BLaER1 (cell line): ENCODE measurements around the gene FGF4.

Experiments
- H3K27ac ChIP-seq: shearing (Covaris generic); formaldehyde crosslinking; 2 replicates; pipeline ENCODE4 v1.8.1; 2022
- H3K27me3 ChIP-seq: shearing (Covaris generic); formaldehyde crosslinking; 2 replicates; pipeline ENCODE4 v1.8.1; 2022
- H3K36me3 ChIP-seq: shearing (Covaris generic); formaldehyde crosslinking; 2 replicates; pipeline ENCODE4 v1.8.1; 2022
- H3K4me1 ChIP-seq: shearing (Covaris generic); formaldehyde crosslinking; 2 replicates; pipeline ENCODE4 v1.8.1; 2022
- H3K4me2 ChIP-seq: shearing (Covaris generic); formaldehyde crosslinking; 2 replicates; pipeline ENCODE4 v1.8.1; 2022
- H3K4me3 ChIP-seq: shearing (Covaris generic); formaldehyde crosslinking; 2 replicates; pipeline ENCODE4 v1.8.1; 2022
- H3K9ac ChIP-seq: shearing (Covaris generic); formaldehyde crosslinking; 2 replicates; pipeline ENCODE4 v1.8.1; 2022
- H3K9me3 ChIP-seq: shearing (Covaris generic); formaldehyde crosslinking; 2 replicates; pipeline ENCODE4 v1.8.1; 2022
- H4K20me1 ChIP-seq: shearing (Covaris generic); formaldehyde crosslinking; 2 replicates; pipeline ENCODE4 v1.8.1; 2022
- Cebpa-rat ChIP-seq: shearing (Covaris generic); IDR thresholded peaks from 2 replicates; pipeline ENCODE4 v1.8.1; 2022

The FGF4 gene

GRCh38 chr11:69775163-69775755, at the start of gene FGF4:
Gene FGF4, minus strand, starts transcription at chr11:69775341. Its CDS starts 257 bp downstream, at chr11:69775084.
- H3K27ac ChIP-seq = no peak within 1 kb of the TSS
- H3K9me3 ChIP-seq = no peaks in the 10 kb centered on the region
- peaks cover 35% of the 10 kb centered on the region for H3K27me3 ChIP-seq
- no peak within 1 kb of the TSS for H3K9ac ChIP-seq
- H3K4me3 ChIP-seq = peak within 1 kb of the TSS; percentile 57
- H3K36me3 ChIP-seq = no peaks in the 10 kb centered on the region
- H4K20me1 ChIP-seq = peaks cover 32% of the 10 kb centered on the region
- peak within 1 kb of the TSS; percentile 76 for H3K4me2 ChIP-seq
- no peak for TF ChIP-seq Cebpa-rat
- H3K4me1 ChIP-seq = peaks cover 12% of the 10 kb centered on the region

GRCh38 chr11:69823641-69824265, 48.6 kb upstream of the FGF4 start:
- TF ChIP-seq Cebpa-rat = no peak
- no peak overlapping the region for H3K9ac ChIP-seq
- H3K36me3 ChIP-seq = no peaks in the 10 kb centered on the region
- H3K4me1 ChIP-seq = no peaks in the 10 kb centered on the region
- H4K20me1 ChIP-seq = peaks cover 46% of the 10 kb centered on the region
- peaks cover 62% of the 10 kb centered on the region for H3K27me3 ChIP-seq
- H3K4me2 ChIP-seq = no peak overlapping the region
- H3K9me3 ChIP-seq = no peaks in the 10 kb centered on the region
- no peak overlapping the region for H3K27ac ChIP-seq
- no peak overlapping the region for H3K4me3 ChIP-seq

DNA sequence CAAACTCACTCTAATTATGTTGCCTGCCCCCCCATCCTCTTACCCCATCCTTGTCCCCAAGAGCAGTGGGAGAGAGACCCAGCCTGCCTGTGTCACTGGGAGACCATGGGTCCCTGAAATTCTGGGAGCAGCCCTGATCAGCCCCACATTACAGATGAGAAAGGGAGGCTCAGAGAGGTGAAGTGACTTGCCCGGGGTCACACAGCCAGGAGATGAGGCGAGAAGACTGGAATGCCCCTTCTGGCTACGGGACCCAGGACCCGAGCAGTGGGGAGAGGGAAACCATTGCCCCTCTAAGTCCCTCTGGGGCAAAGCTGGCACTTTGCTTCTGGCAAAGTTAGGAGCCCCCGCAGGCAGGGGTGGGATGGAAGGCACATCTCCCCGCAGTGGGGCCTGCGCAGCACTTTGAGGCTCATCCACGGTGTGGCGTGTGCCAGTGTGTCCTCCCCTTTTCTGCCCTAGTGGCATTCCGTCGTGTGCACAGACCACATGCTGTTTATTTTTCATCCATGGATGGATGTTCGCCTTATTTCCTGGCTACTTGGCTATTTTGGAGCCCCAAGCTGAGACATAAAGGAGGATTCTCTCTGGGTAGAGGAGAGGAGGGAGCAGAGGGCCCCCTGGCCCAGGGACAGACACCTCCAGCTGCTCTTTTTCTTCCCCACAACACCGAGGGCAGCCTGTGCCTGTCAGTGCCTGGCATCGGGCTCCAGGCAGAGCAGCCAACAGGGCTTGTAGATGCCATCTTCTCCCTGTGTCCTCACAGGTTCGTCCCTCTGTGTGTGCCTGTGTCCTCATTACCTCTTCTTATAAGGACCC, 47.7 kb upstream of the FGF4 start:
- TF ChIP-seq Cebpa-rat = no peak
- no peak overlapping the region for H3K9ac ChIP-seq
- no peaks in the 10 kb centered on the region for H3K9me3 ChIP-seq
- H3K27ac ChIP-seq = no peak overlapping the region
- no peaks in the 10 kb centered on the region for H3K36me3 ChIP-seq
- H4K20me1 ChIP-seq = peaks cover 55% of the 10 kb centered on the region
- H3K27me3 ChIP-seq = peaks cover 70% of the 10 kb centered on the region
- H3K4me3 ChIP-seq = no peak overlapping the region
- H3K4me2 ChIP-seq = no peak overlapping the region
- peaks cover 8% of the 10 kb centered on the region for H3K4me1 ChIP-seq

DNA sequence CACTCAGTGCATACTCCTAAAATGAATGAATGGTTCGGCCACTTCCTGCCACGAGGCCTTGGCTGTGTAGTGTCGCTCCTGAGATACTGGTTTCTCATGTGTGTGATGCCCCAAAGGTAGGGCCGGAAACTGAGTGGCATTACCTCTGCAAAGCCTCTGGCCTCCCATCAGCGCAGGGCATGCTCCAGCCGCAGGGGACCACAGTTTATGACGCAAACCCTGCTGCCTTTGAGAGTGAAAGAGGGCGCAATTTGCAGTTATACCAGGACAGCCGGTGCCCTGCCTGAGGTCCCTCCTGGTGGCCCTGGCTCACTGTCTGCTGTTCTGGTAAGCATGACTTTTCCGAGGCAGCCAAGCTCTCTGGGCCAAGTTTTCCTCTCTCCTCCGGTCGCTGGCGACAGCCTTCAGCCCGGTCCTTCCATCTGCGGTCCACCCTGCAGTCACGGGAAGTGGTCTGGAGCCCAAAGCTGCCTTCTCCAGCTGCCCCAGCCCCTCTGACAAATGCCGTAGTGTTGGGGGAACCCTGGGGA, 46.4 kb upstream of the FGF4 start:
- TF ChIP-seq Cebpa-rat = no peak
- Histone ChIP-seq H3K9me3 (no peaks in the 10 kb centered on the region), H3K4me3 (no peak overlapping the region), H3K36me3 (no peaks in the 10 kb centered on the region), H4K20me1 (peaks cover 68% of the 10 kb centered on the region), H3K27ac (no peak overlapping the region), H3K4me1 (peaks cover 20% of the 10 kb centered on the region), H3K9ac (no peak overlapping the region), H3K27me3 (peaks cover 84% of the 10 kb centered on the region), H3K4me2 (no peak overlapping the region)

GRCh38 chr11:69820441-69820840, 45.3 kb upstream of the FGF4 start:
- peaks cover 95% of the 10 kb centered on the region for H3K27me3 ChIP-seq

DNA sequence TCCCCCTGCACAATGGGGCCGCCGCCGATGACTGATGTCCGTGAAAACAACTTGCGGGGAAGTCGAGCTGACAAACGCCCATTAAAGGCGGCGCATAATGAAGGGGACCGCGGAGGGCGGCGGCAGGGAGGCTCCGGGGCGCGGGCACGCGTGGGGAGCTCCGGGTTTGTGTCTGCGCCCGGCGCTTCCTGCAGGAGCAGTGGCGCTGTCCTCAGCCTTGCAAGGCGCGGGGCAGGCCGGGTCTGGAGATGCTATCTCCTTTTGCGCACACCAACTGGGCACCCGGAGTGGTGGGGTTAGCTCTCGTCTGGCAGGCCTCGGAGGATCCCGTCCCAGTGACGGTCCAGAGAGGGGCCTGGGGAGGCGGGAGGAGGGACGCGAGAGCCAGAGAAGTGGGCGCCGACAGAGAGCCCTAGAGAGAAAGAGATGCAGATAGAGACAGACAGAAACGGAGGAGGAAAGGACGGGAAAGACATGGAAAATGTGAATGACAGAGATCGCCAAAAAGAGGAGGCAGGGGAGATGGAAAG, 44.5 kb upstream of the FGF4 start:
- no peak for TF ChIP-seq Cebpa-rat
- Histone ChIP-seq H3K4me3 (no peak overlapping the region), H3K9me3 (no peaks in the 10 kb centered on the region), H3K36me3 (no peaks in the 10 kb centered on the region), H3K27ac (no peak overlapping the region), H3K4me1 (peaks cover 20% of the 10 kb centered on the region), H3K4me2 (no peak overlapping the region), H4K20me1 (peaks cover 81% of the 10 kb centered on the region), H3K27me3 (peaks cover 100% of the 10 kb centered on the region), H3K9ac (no peak overlapping the region)

More at GRCh38 chr11:69820441-69820840, 45.3 kb upstream of the FGF4 start:
- no peak overlapping the region for H3K9ac ChIP-seq
- H3K9me3 ChIP-seq = no peaks in the 10 kb centered on the region
- no peaks in the 10 kb centered on the region for H3K36me3 ChIP-seq
- H3K4me3 ChIP-seq = no peak overlapping the region
- no peak overlapping the region for H3K27ac ChIP-seq
- TF ChIP-seq Cebpa-rat = no peak
- no peak overlapping the region for H3K4me2 ChIP-seq
- H4K20me1 ChIP-seq = peaks cover 79% of the 10 kb centered on the region
- peaks cover 20% of the 10 kb centered on the region for H3K4me1 ChIP-seq

- H3K4me1 ChIP-seq = peaks cover 20% of the 10 kb centered on the region
- peaks cover 80% of the 10 kb centered on the region for H4K20me1 ChIP-seq
- H3K27ac ChIP-seq = no peak within 1 kb of the TSS
- no peak within 1 kb of the TSS for H3K9ac ChIP-seq
- TF ChIP-seq Cebpa-rat = no peak
- H3K4me3 ChIP-seq = peak within 1 kb of the TSS; percentile 58
- H3K9me3 ChIP-seq = no peaks in the 10 kb centered on the region
- peaks cover 100% of the 10 kb centered on the region for H3K27me3 ChIP-seq
- H3K36me3 ChIP-seq = no peaks in the 10 kb centered on the region
- H3K4me2 ChIP-seq = peak within 1 kb of the TSS; percentile 90; the same call in 1 of the 2 replicates
Observed at GRCh38 chr11:69818603-69819441, 43.7 kb upstream of the FGF4 start, which contains the start of gene FGF3. Gene FGF3, minus strand, starts transcription at chr11:69819416. Its CDS starts 483 bp downstream, at chr11:69818933.

DNA sequence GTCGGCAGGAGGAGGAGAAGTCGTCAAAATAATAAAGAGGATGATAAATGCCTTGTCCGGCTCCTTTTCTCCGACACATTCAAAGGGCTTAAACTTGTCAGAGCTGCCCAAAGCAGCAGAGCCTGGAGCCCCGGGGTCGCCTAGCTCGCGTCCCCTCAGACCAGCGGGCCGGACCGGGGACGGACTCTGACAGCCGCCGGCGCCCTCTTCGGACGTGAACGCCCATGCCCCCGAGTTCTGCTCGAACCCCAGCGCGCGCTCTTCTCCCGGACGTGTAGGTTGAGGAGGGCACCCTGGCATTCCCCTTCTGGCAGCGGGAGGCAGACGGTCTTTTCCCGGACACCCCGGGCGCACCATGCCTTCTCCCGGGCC, 43.1 kb upstream of the FGF4 start:
- Histone ChIP-seq H3K9me3 (no peaks in the 10 kb centered on the region), H3K36me3 (no peaks in the 10 kb centered on the region), H3K27me3 (peaks cover 96% of the 10 kb centered on the region), H3K4me1 (peaks cover 20% of the 10 kb centered on the region), H4K20me1 (peaks cover 74% of the 10 kb centered on the region), H3K4me3 (peak overlapping the region; percentile 58), H3K27ac (no peak overlapping the region), H3K9ac (no peak overlapping the region), H3K4me2 (peak overlapping the region; percentile 90)
- no peak for TF ChIP-seq Cebpa-rat
